Skeletal muscle tissue (tissue), 4 donors: ENCODE measurements around the gene HNRNPH2. TPM values are rescaled to one million over a fixed set of nuclear protein-coding genes. Genes with fewer than 3 reads are reported as not detected.

ENCODE experiments used
- H3K27ac ChIP-seq: one replicate; pipeline ENCODE4 v1.7.0; 2013; ENCODE audit warnings: mild to moderate bottlenecking, low read depth, low read length, inconsistent platforms
- H3K27me3 ChIP-seq, 3 donors: one replicate each; pipeline ENCODE4 v1.7.0; 2013; ENCODE audit warnings: low read length in 3 of 3; ENCODE audit not compliant: control insufficient read depth in 3 of 3, insufficient read depth in 3 of 3
- H3K36me3 ChIP-seq, 3 donors: one replicate each; pipeline ENCODE4 v1.7.0; 2013; ENCODE audit warnings: low read length in 3 of 3; ENCODE audit not compliant: control insufficient read depth in 3 of 3, insufficient read depth in 3 of 3
- H3K4me1 ChIP-seq, 3 donors: one replicate each; pipeline ENCODE4 v1.7.0; 2013; ENCODE audit warnings: low read length in 3 of 3, mild to moderate bottlenecking in 3 of 3; ENCODE audit not compliant: control insufficient read depth in 3 of 3, insufficient read depth in 3 of 3
- H3K4me3 ChIP-seq, 3 donors: one replicate each; pipeline ENCODE4 v1.7.0; 2013; ENCODE audit warnings: low read length in 3 of 3
- H3K9ac ChIP-seq, 3 donors: one replicate each; pipeline ENCODE4 v1.7.0; 2013; ENCODE audit warnings: low read length in 3 of 3, mild to moderate bottlenecking in 3 of 3, moderate library complexity in 2 of 3, low read depth in 1 of 3
- H3K9me3 ChIP-seq, 3 donors: one replicate each; pipeline ENCODE4 v1.7.0; 2013; ENCODE audit warnings: low read length in 3 of 3; ENCODE audit not compliant: control insufficient read depth in 3 of 3
- total RNA-seq: library from RNA; depleted of rRNA; stranded (reverse); fragments of >200 nt; gene quantifications from one replicate; pipeline ENCODE4 v1.2.3, GENCODE V29; 2014
- donor health status: Osteomylitis.

HNRNPH2 gene
- 53.2 TPM for total RNA-seq

- peaks cover 13 to 24% (median 18%) of the 10 kb centered on the region in 3 donors for H3K4me1 ChIP-seq
These were observed at the start of gene HNRNPH2, which contains the start of gene GLA for GRCh38 chrX:101407748-101408531. Gene HNRNPH2, plus strand, starts transcription at chrX:101408222. Its CDS starts 3,767 bp downstream, at chrX:101411989. Gene GLA, minus strand, starts transcription at chrX:101407925. Its CDS starts 22 bp downstream, at chrX:101407903.

GRCh38 chrX:101359966-101360365, 48.1 kb upstream of the HNRNPH2 start:
- Histone ChIP-seq H3K9ac (no peak overlapping the region), H3K27me3 (peaks cover 0 to 4% (median 3%) of the 10 kb centered on the region in 3 donors), H3K4me1 (no peaks in the 10 kb centered on the region), H3K27ac (no peak overlapping the region), H3K9me3 (no peaks in the 10 kb centered on the region), H3K4me3 (no peak overlapping the region), H3K36me3 (no peaks in the 10 kb centered on the region)

More at GRCh38 chrX:101407748-101408531, at the start of gene HNRNPH2, which contains the start of gene GLA:
- peak within 1 kb of the TSS; percentile 90 for H3K27ac ChIP-seq
- no peaks in the 10 kb centered on the region for H3K27me3 ChIP-seq
- H3K36me3 ChIP-seq, result peaks cover 2 to 8% (median 5%) of the 10 kb centered on the region in 3 donors
- H3K9me3 ChIP-seq, result no peaks in the 10 kb centered on the region
- peak within 1 kb of the TSS; percentile 92 to 95 (median 93) for H3K4me3 ChIP-seq
- peak within 1 kb of the TSS; percentile 81 to 92 (median 86) for H3K9ac ChIP-seq

- Histone ChIP-seq H3K4me3 (no peak overlapping the region), H3K27ac (no peak overlapping the region), H3K9me3 (no peaks in the 10 kb centered on the region)
These were observed 47.6 kb upstream of the HNRNPH2 start for GRCh38 chrX:101360390-101360789.

GRCh38 chrX:101362116-101362515, 45.9 kb upstream of the HNRNPH2 start:
- Histone ChIP-seq H3K36me3 (no peaks in the 10 kb centered on the region), H3K4me1 (no peaks in the 10 kb centered on the region), H3K9me3 (no peaks in the 10 kb centered on the region), H3K4me3 (no peak overlapping the region), H3K27me3 (peaks cover 0 to 4% (median 3%) of the 10 kb centered on the region in 3 donors), H3K27ac (no peak overlapping the region), H3K9ac (no peak overlapping the region)

More at GRCh38 chrX:101360390-101360789, 47.6 kb upstream of the HNRNPH2 start:
- H3K27me3 ChIP-seq, result peaks cover 0 to 4% (median 3%) of the 10 kb centered on the region in 3 donors
- no peak overlapping the region for H3K9ac ChIP-seq
- H3K36me3 ChIP-seq, result no peaks in the 10 kb centered on the region
- H3K4me1 ChIP-seq, result no peaks in the 10 kb centered on the region

GRCh38 chrX:101362757-101363156, 45.3 kb upstream of the HNRNPH2 start:
- no peak overlapping the region for H3K4me3 ChIP-seq
- H3K9me3 ChIP-seq, result no peaks in the 10 kb centered on the region
- no peak overlapping the region for H3K27ac ChIP-seq
- H3K9ac ChIP-seq, result no peak overlapping the region
- no peaks in the 10 kb centered on the region for H3K36me3 ChIP-seq
- no peaks in the 10 kb centered on the region for H3K4me1 ChIP-seq
- peaks cover 0 to 4% (median 3%) of the 10 kb centered on the region in 3 donors for H3K27me3 ChIP-seq

- Histone ChIP-seq H3K4me1 (no peaks in the 10 kb centered on the region), H3K27ac (no peak overlapping the region), H3K9ac (no peak overlapping the region), H3K36me3 (no peaks in the 10 kb centered on the region), H3K9me3 (no peaks in the 10 kb centered on the region), H3K27me3 (no peaks in the 10 kb centered on the region), H3K4me3 (no peak overlapping the region)
These were observed 42.7 kb upstream of the HNRNPH2 start for GRCh38 chrX:101365301-101365795.

GRCh38 chrX:101368800-101369199, 39.2 kb upstream of the HNRNPH2 start:
- no peaks in the 10 kb centered on the region for H3K9me3 ChIP-seq
- H3K27ac ChIP-seq, result no peak overlapping the region
- H3K4me3 ChIP-seq, result no peak overlapping the region

GRCh38 chrX:101369687-101370086, 38.3 kb upstream of the HNRNPH2 start:
- Histone ChIP-seq H3K9ac (no peak overlapping the region), H3K9me3 (no peaks in the 10 kb centered on the region), H3K27ac (no peak overlapping the region), H3K4me1 (no peaks in the 10 kb centered on the region), H3K4me3 (no peak overlapping the region), H3K27me3 (no peaks in the 10 kb centered on the region), H3K36me3 (no peaks in the 10 kb centered on the region)

More at GRCh38 chrX:101368800-101369199, 39.2 kb upstream of the HNRNPH2 start:
- Histone ChIP-seq H3K27me3 (no peaks in the 10 kb centered on the region), H3K36me3 (no peaks in the 10 kb centered on the region), H3K4me1 (no peaks in the 10 kb centered on the region), H3K9ac (no peak overlapping the region)

GRCh38 chrX:101370888-101371504, 37.0 kb upstream of the HNRNPH2 start:
- Histone ChIP-seq H3K4me3 (no peak overlapping the region), H3K9me3 (no peaks in the 10 kb centered on the region), H3K36me3 (no peaks in the 10 kb centered on the region), H3K27ac (no peak overlapping the region), H3K9ac (no peak overlapping the region), H3K27me3 (no peaks in the 10 kb centered on the region), H3K4me1 (no peaks in the 10 kb centered on the region)

- no peaks in the 10 kb centered on the region for H3K9me3 ChIP-seq
- H3K27me3 ChIP-seq, result no peaks in the 10 kb centered on the region
- no peak overlapping the region for H3K9ac ChIP-seq
- H3K27ac ChIP-seq, result no peak overlapping the region
- H3K4me1 ChIP-seq, result no peaks in the 10 kb centered on the region
- no peak overlapping the region for H3K4me3 ChIP-seq
- no peaks in the 10 kb centered on the region for H3K36me3 ChIP-seq
These were observed 30.5 kb upstream of the HNRNPH2 start for GRCh38 chrX:101377547-101377946.
